Neural cell (in vitro differentiated cells): Measurements from ENCODE around the gene YIPF7. TPM values are rescaled to one million over a fixed set of nuclear protein-coding genes. Genes with fewer than 3 reads are reported as not detected.

Experiments
- H2AFZ ChIP-seq: fragments of 200-600, 300-800 bp; sonication (generic), shearing (Covaris generic); 2 replicates; pipeline ENCODE4 v1.6.0; 2014; ENCODE audit warnings: low read depth, mild to moderate bottlenecking, antibody characterized with exemption, low read length, moderate library complexity
- H3F3A ChIP-seq: fragments of 200-600 bp; shearing (Covaris generic); 2 replicates; pipeline ENCODE4 v1.6.1; 2016; ENCODE audit warnings: mild to moderate bottlenecking, moderate library complexity, mixed read lengths, antibody characterized with exemption, low read length; ENCODE audit not compliant: insufficient read depth, poor library complexity, severe bottlenecking
- H3K27ac ChIP-seq: fragments of 200-600, 300-800 bp; sonication (generic), shearing (Covaris generic); 2 replicates; pipeline ENCODE4 v1.5.1; 2014; ENCODE audit warnings: mild to moderate bottlenecking, low read length, moderate library complexity
- H3K27me3 ChIP-seq: fragments of 300-800, 200-600 bp; sonication (generic), shearing (Covaris generic); 2 replicates; pipeline ENCODE4 v1.6.0; 2014; ENCODE audit warnings: mild to moderate bottlenecking, low read depth, low read length, moderate library complexity; ENCODE audit not compliant: insufficient read depth
- H3K36me3 ChIP-seq: fragments of 300-800, 200-600 bp; sonication (generic), shearing (Covaris generic); 2 replicates; pipeline ENCODE4 v1.5.1; 2014; ENCODE audit warnings: mild to moderate bottlenecking, antibody characterized with exemption, low read length, moderate library complexity; ENCODE audit not compliant: insufficient read depth
- H3K4me2 ChIP-seq: fragments of 300-800, 200-600 bp; sonication (generic), shearing (Covaris generic); 2 replicates; pipeline ENCODE4 v1.6.0; 2014; ENCODE audit warnings: mild to moderate bottlenecking, low read length
- H3K4me3 ChIP-seq: fragments of 300-800, 200-600 bp; sonication (generic), shearing (Covaris generic); 2 replicates; pipeline ENCODE4 v1.5.1; 2014; ENCODE audit warnings: mild to moderate bottlenecking, low read length, moderate library complexity
- H3K79me2 ChIP-seq: fragments of 200-600 bp; shearing (Covaris generic); replicated peaks from 2 replicates; pipeline ENCODE4 v1.6.0; 2014; ENCODE audit warnings: mild to moderate bottlenecking, low read length, moderate library complexity; ENCODE audit not compliant: insufficient read depth
- H3K9ac ChIP-seq: fragments of 300-800, 200-600 bp; sonication (generic), shearing (Covaris generic); 2 replicates; pipeline ENCODE4 v1.6.1; 2016; ENCODE audit warnings: mild to moderate bottlenecking, low read length, mixed read lengths
- H3K9me2 ChIP-seq: fragments of 200-600 bp; shearing (Covaris generic); 2 replicates; pipeline ENCODE4 v1.6.1; 2016; ENCODE audit warnings: mild to moderate bottlenecking, low read length, mixed read lengths; ENCODE audit not compliant: insufficient read depth
- H3K9me3 ChIP-seq: fragments of 200-600, 300-800 bp; sonication (generic), shearing (Covaris generic); 2 replicates; pipeline ENCODE4 v1.6.1; 2016; ENCODE audit warnings: mild to moderate bottlenecking, mixed run types, low read length, moderate library complexity, mixed read lengths
- H4K20me1 ChIP-seq: fragments of 200-600 bp; shearing (Covaris generic); 2 replicates; pipeline ENCODE4 v1.6.1; 2016; ENCODE audit warnings: mild to moderate bottlenecking, mixed run types; ENCODE audit not compliant: insufficient read depth
- CTCF ChIP-seq: fragments of 450-650 bp; IDR thresholded peaks from 2 replicates; pipeline ENCODE4 v1.5.1; 2014; ENCODE audit warnings: antibody characterized with exemption, mild to moderate bottlenecking, moderate library complexity; ENCODE audit not compliant: poor library complexity, severe bottlenecking
- EP300 ChIP-seq: fragments of 450-650 bp; conservative IDR thresholded peaks from 2 replicates; pipeline ENCODE4 v1.6.1; 2014; ENCODE audit warnings: antibody characterized with exemption, mild to moderate bottlenecking, moderate library complexity; ENCODE audit not compliant: poor library complexity, severe bottlenecking
- MXI1 ChIP-seq: fragments of 450-650 bp; conservative IDR thresholded peaks from 2 replicates; pipeline ENCODE4 v1.6.1; 2014; ENCODE audit warnings: antibody characterized with exemption, mild to moderate bottlenecking; ENCODE audit not compliant: poor library complexity, severe bottlenecking
- POLR2AphosphoS5 ChIP-seq: IDR thresholded peaks from 2 replicates; pipeline ENCODE4 v1.6.1; 2012
- RAD21 ChIP-seq: fragments of 450-650 bp; conservative IDR thresholded peaks from 2 replicates; pipeline ENCODE4 v1.6.1; 2014; ENCODE audit warnings: antibody characterized with exemption, mild to moderate bottlenecking, moderate library complexity
- REST ChIP-seq: IDR thresholded peaks from 2 replicates; pipeline ENCODE4 v1.6.1; 2012; ENCODE audit warnings: borderline replicate concordance
- SMC3 ChIP-seq: fragments of 450-650 bp; conservative IDR thresholded peaks from 2 replicates; pipeline ENCODE4 v1.6.1; 2014; ENCODE audit warnings: antibody characterized with exemption, mild to moderate bottlenecking, moderate library complexity; ENCODE audit not compliant: poor library complexity
- polyA plus RNA-seq: library from polyadenylated mRNA; depleted of rRNA; stranded (reverse); fragments of >200 nt; gene quantifications from 2 replicates; pipeline ENCODE4 v1.2.3, GENCODE V29; 2014

Gene YIPF7
- polyA plus RNA-seq, 1 donor from 2014 or later: 0.50 TPM

- no peak overlapping the region for H3K4me3 ChIP-seq
- no peaks in the 10 kb centered on the region for H4K20me1 ChIP-seq
- no peaks in the 10 kb centered on the region for H3F3A ChIP-seq
- peaks cover 2% of the 10 kb centered on the region for H3K9me2 ChIP-seq
- H3K79me2 ChIP-seq: no peaks in the 10 kb centered on the region
- no peak overlapping the region for H3K4me2 ChIP-seq
- no peak overlapping the region for H3K9ac ChIP-seq
- H3K36me3 ChIP-seq: no peaks in the 10 kb centered on the region
- no peaks in the 10 kb centered on the region for H3K9me3 ChIP-seq
- H3K27me3 ChIP-seq: no peaks in the 10 kb centered on the region
- no peak overlapping the region for H2AFZ ChIP-seq
- H3K27ac ChIP-seq: no peak overlapping the region
- TF ChIP-seq SMC3 (peak; percentile 83), CTCF (peak; percentile 79), RAD21 (peak; percentile 80), EP300 (no peak)
Observed at GRCh38 chr4:44632089-44632488, 19.3 kb downstream of the YIPF7 start.

GRCh38 chr4:44629280-44629866 lies 22.1 kb downstream of the YIPF7 start:
- Histone ChIP-seq H3K9me2 (no peaks in the 10 kb centered on the region), H3K27ac (no peak overlapping the region), H3K36me3 (no peaks in the 10 kb centered on the region), H4K20me1 (no peaks in the 10 kb centered on the region), H3K4me2 (no peak overlapping the region), H3K79me2 (no peaks in the 10 kb centered on the region), H3K27me3 (no peaks in the 10 kb centered on the region), H3K9me3 (no peaks in the 10 kb centered on the region), H2AFZ (no peak overlapping the region), H3F3A (no peaks in the 10 kb centered on the region), H3K4me3 (no peak overlapping the region), H3K9ac (no peak overlapping the region)
- TF ChIP-seq CTCF (peak; percentile 83), MXI1 (no peak), SMC3 (peak; percentile 88), EP300 (no peak), RAD21 (peak; percentile 87)

- no peak overlapping the region for H3K9ac ChIP-seq
- TF ChIP-seq POLR2AphosphoS5 (no peak), REST (no peak), MXI1 (no peak), SMC3 (no peak), RAD21 (no peak), EP300 (no peak)
- H3K9me2 ChIP-seq: no peaks in the 10 kb centered on the region
Observed at GRCh38 chr4:44623676-44624075, 27.7 kb downstream of the YIPF7 start.

More at GRCh38 chr4:44623676-44624075, 27.7 kb downstream of the YIPF7 start:
- Histone ChIP-seq H3K9me3 (no peaks in the 10 kb centered on the region), H3F3A (no peaks in the 10 kb centered on the region), H2AFZ (no peak overlapping the region), H3K79me2 (no peaks in the 10 kb centered on the region), H3K4me3 (no peak overlapping the region), H3K4me2 (no peak overlapping the region), H4K20me1 (no peaks in the 10 kb centered on the region), H3K27me3 (no peaks in the 10 kb centered on the region), H3K36me3 (no peaks in the 10 kb centered on the region), H3K27ac (no peak overlapping the region)
